NT2/D1 (cell line): ENCODE measurements around the gene GNAI1.

Experiments
- DNase-seq: peaks from one replicate; pipeline ENCODE4 v3.0.0-alpha.2; 2011; ENCODE audit warnings: low read depth, low spot score
- H3K27me3 ChIP-seq: 2 replicates; pipeline ENCODE4 v1.6.0; 2011; ENCODE audit warnings: mild to moderate bottlenecking; ENCODE audit not compliant: insufficient read length, insufficient read depth
- H3K36me3 ChIP-seq: 2 replicates; pipeline ENCODE4 v1.6.1; 2011; ENCODE audit warnings: mild to moderate bottlenecking, low read length, mixed read lengths; ENCODE audit not compliant: insufficient read depth, insufficient read length
- H3K4me1 ChIP-seq: 2 replicates; pipeline ENCODE4 v1.5.1; 2011; ENCODE audit not compliant: insufficient read depth, insufficient read length
- H3K4me3 ChIP-seq: 2 replicates; pipeline ENCODE4 v1.5.1; 2011; ENCODE audit warnings: low read depth; ENCODE audit not compliant: insufficient read length
- H3K9ac ChIP-seq: 2 replicates; pipeline ENCODE4 v1.6.0; 2011; ENCODE audit warnings: low read depth; ENCODE audit not compliant: insufficient read length
- H3K9me3 ChIP-seq: 2 replicates; pipeline ENCODE4 v1.5.1; 2011; ENCODE audit warnings: mild to moderate bottlenecking, low read length; ENCODE audit not compliant: insufficient read depth
- SUZ12 ChIP-seq: IDR thresholded peaks from 2 replicates; pipeline ENCODE4 v1.6.1; 2011; ENCODE audit not compliant: insufficient read length, insufficient read depth; ENCODE audit errors: extremely low read depth
- YY1 ChIP-seq: IDR thresholded peaks from 2 replicates; pipeline ENCODE4 v1.6.1; 2011; ENCODE audit not compliant: insufficient read length, insufficient read depth
- ZNF274 ChIP-seq: IDR thresholded peaks from 2 replicates; pipeline ENCODE4 v1.6.1; 2011; ENCODE audit warnings: mild to moderate bottlenecking, low read depth, low read length

The GNAI1 gene

GRCh38 chr7:80263333-80263732 lies 128.7 kb downstream of the GNAI1 start:
- Histone ChIP-seq H3K4me1 (no peaks in the 10 kb centered on the region), H3K9me3 (no peaks in the 10 kb centered on the region), H3K36me3 (no peaks in the 10 kb centered on the region), H3K9ac (no peak overlapping the region), H3K27me3 (no peaks in the 10 kb centered on the region), H3K4me3 (no peak overlapping the region)
- DNase-seq, result no peak
- TF ChIP-seq ZNF274, result no peak

- Histone ChIP-seq H3K9me3 (no peaks in the 10 kb centered on the region), H3K27me3 (no peaks in the 10 kb centered on the region), H3K4me3 (no peak overlapping the region), H3K9ac (no peak overlapping the region), H3K4me1 (no peaks in the 10 kb centered on the region), H3K36me3 (no peaks in the 10 kb centered on the region)
- TF ChIP-seq ZNF274, result no peak
- no peak for TF ChIP-seq SUZ12
- TF ChIP-seq YY1, result no peak
- DNase-seq, result no peak
Observed at GRCh38 chr7:80263821-80264220, 129.2 kb downstream of the GNAI1 start.

GRCh38 chr7:80264769-80265495 lies 130.3 kb downstream of the GNAI1 start:
- Histone ChIP-seq H3K27me3 (no peaks in the 10 kb centered on the region), H3K9me3 (no peaks in the 10 kb centered on the region), H3K4me3 (no peak overlapping the region), H3K9ac (no peak overlapping the region), H3K36me3 (no peaks in the 10 kb centered on the region), H3K4me1 (no peaks in the 10 kb centered on the region)
- TF ChIP-seq YY1, result no peak
- no peak for DNase-seq

- Histone ChIP-seq H3K9me3 (no peaks in the 10 kb centered on the region), H3K27me3 (no peaks in the 10 kb centered on the region), H3K4me3 (no peak overlapping the region), H3K36me3 (no peaks in the 10 kb centered on the region), H3K4me1 (no peaks in the 10 kb centered on the region), H3K9ac (no peak overlapping the region)
- no peak for DNase-seq
- TF ChIP-seq SUZ12, result no peak
- no peak for TF ChIP-seq ZNF274
- TF ChIP-seq YY1, result no peak
Observed at GRCh38 chr7:80272560-80273239, 138.1 kb downstream of the GNAI1 start.

- DNase-seq, result no peak
- H3K9me3 ChIP-seq, result no peaks in the 10 kb centered on the region
- H3K36me3 ChIP-seq, result no peaks in the 10 kb centered on the region
- no peak overlapping the region for H3K4me3 ChIP-seq
- no peaks in the 10 kb centered on the region for H3K27me3 ChIP-seq
- TF ChIP-seq YY1, result no peak
- H3K4me1 ChIP-seq, result no peaks in the 10 kb centered on the region
- no peak overlapping the region for H3K9ac ChIP-seq
Observed at GRCh38 chr7:80273327-80273726, 138.7 kb downstream of the GNAI1 start.

GRCh38 chr7:80275192-80275605 lies 140.6 kb downstream of the GNAI1 start:
- no peaks in the 10 kb centered on the region for H3K27me3 ChIP-seq
- H3K9ac ChIP-seq, result no peak overlapping the region
- H3K4me3 ChIP-seq, result no peak overlapping the region
- H3K36me3 ChIP-seq, result no peaks in the 10 kb centered on the region
- H3K4me1 ChIP-seq, result no peaks in the 10 kb centered on the region
- no peak for DNase-seq
- TF ChIP-seq YY1, result no peak
- no peak for TF ChIP-seq SUZ12
- no peak for TF ChIP-seq ZNF274
- no peaks in the 10 kb centered on the region for H3K9me3 ChIP-seq
